Esophagus muscularis mucosa (tissue), 4 donors: ENCODE measurements around the gene DDX31. TPM values are rescaled to one million over a fixed set of nuclear protein-coding genes. Genes with fewer than 3 reads are reported as not detected.

Source experiments
- DNase-seq: peaks from one replicate; pipeline ENCODE4 v3.0.0-alpha.2; 2017; ENCODE audit errors: extremely low spot score
- H3K27ac ChIP-seq, 4 donors: fragments of 200-600 bp; sonication (generic); replicated peaks in 1 of 4; 1 replicate in 3 of 4; 2 replicates in 1 of 4; pipeline ENCODE4 v1.5.1; 2016 to 2019; ENCODE audit warnings: mild to moderate bottlenecking in 1 of 4
- H3K27me3 ChIP-seq, 4 donors: fragments of 200-600 bp; sonication (generic); one replicate each; pipeline versions ENCODE4 v1.5.1 to v1.6.0; 2016 to 2019
- H3K36me3 ChIP-seq, 4 donors: fragments of 200-600 bp; sonication (generic); one replicate each; pipeline ENCODE4 v1.5.1; 2016 to 2019
- H3K4me1 ChIP-seq, 4 donors: fragments of 200-600 bp; sonication (generic); one replicate each; pipeline ENCODE4 v1.5.1; 2016 to 2019
- H3K4me3 ChIP-seq, 4 donors: fragments of 200-600 bp; sonication (generic); 1 replicate in 2 of 4; 2 replicates in 2 of 4; pipeline ENCODE4 v1.5.1; 2016 to 2019; ENCODE audit warnings: mild to moderate bottlenecking in 4 of 4, moderate library complexity in 1 of 4
- H3K9me3 ChIP-seq, 4 donors: fragments of 200-600 bp; sonication (generic); 1 replicate in 3 of 4; 2 replicates in 1 of 4; pipeline ENCODE4 v1.5.1; 2016 to 2019
- CTCF ChIP-seq, 3 experiments: fragments of 200-600 bp in 2 of 3; fragments of 450-650 bp in 1 of 3; sonication (generic) in 2 of 3; IDR thresholded peaks; one replicate each; pipeline ENCODE4 v1.5.1; 2017 to 2019; ENCODE audit warnings: antibody characterized with exemption in 3 of 3, mild to moderate bottlenecking in 2 of 3, moderate library complexity in 1 of 3
- EP300 ChIP-seq: sonication (generic); formaldehyde crosslinking; IDR thresholded peaks from one replicate; pipeline ENCODE4 v1.6.1; 2017; ENCODE audit warnings: antibody characterized with exemption
- POLR2A ChIP-seq: fragments of 450-650 bp; IDR thresholded peaks from one replicate; pipeline ENCODE4 v1.6.1; 2017; ENCODE audit warnings: antibody characterized with exemption, moderate library complexity, mild to moderate bottlenecking, low read depth
- POLR2AphosphoS5 ChIP-seq, 2 donors: sonication (generic); formaldehyde crosslinking; IDR thresholded peaks; one replicate each; pipeline ENCODE4 v1.6.1; 2017; ENCODE audit warnings: antibody characterized with exemption in 2 of 2
- WGBS: methylation state at CpG from one replicate; pipeline ENCODE4 v1.1.5; 2018; 5-methylcytosine and 5-hydroxymethylcytosine counted together
- intact Hi-C: fragments of 100-400 bp; cut with DNase I; formaldehyde crosslinking; loops from one replicate; pipeline ENCODE4 v1.15.1; 2023
- total RNA-seq, 4 donors: library from RNA; depleted of rRNA; stranded (reverse); fragments of >200 nt; gene quantifications; one replicate each; pipeline versions ENCODE4 v1.1.0 to v1.2.1, GENCODE V29; 2016

Gene DDX31
- total RNA-seq, 4 donors from 2014 or later = 6.6 to 7.8 (median 7.5) TPM

- intact Hi-C loops = loop anchor here (2.0 to 10.0 kb wide), 3 partner anchors 93 to 205 kb away; partner anchors contain the start of genes AK8 and SPACA9
- peak overlapping the region; percentile 87 to 98 (median 96) for H3K4me3 ChIP-seq
- no peaks in the 10 kb centered on the region for H3K36me3 ChIP-seq
- H3K4me1 ChIP-seq = peaks cover 26 to 65% (median 46%) of the 10 kb centered on the region in 4 donors
- DNase-seq = no peak
- 90% methylated on average over 6 of the region's 6 CpGs for WGBS
- H3K27ac ChIP-seq = peak overlapping the region in 1 of 4 donors; percentile 94
- TF ChIP-seq POLR2A (no peak), CTCF (IDR thresholded peaks at IDR 0.05) (no peak), EP300 (no peak), POLR2AphosphoS5 (IDR thresholded peaks at IDR 0.05) (no peak)
- H3K9me3 ChIP-seq = no peaks in the 10 kb centered on the region
- H3K27me3 ChIP-seq = no peaks in the 10 kb centered on the region
Observed at GRCh38 chr9:132671620-132672412, 2.0 kb upstream of the DDX31 start.

GRCh38 chr9:132670457-132671391 is 941 bp upstream of the DDX31 start, which contains the start of gene GTF3C4:
Gene GTF3C4, plus strand, starts transcription at chr9:132670464. Its CDS starts 135 bp downstream, at chr9:132670599.
- peak within 1 kb of the TSS; percentile 87 to 98 (median 96) for H3K4me3 ChIP-seq
- peak within 1 kb of the TSS; percentile 91 to 99 (median 94) for H3K27ac ChIP-seq
- 0% methylated on average over 25 of the region's 82 CpGs for WGBS
- DNase-seq = no peak
- no peaks in the 10 kb centered on the region for H3K9me3 ChIP-seq
- no peaks in the 10 kb centered on the region for H3K27me3 ChIP-seq
- peaks cover 26 to 65% (median 46%) of the 10 kb centered on the region in 4 donors for H3K4me1 ChIP-seq
- TF ChIP-seq POLR2AphosphoS5 (IDR thresholded peaks at IDR 0.05) = peak in 1 of 2 donors; percentile 54
- TF ChIP-seq POLR2A = no peak
- TF ChIP-seq CTCF (IDR thresholded peaks at IDR 0.05) = no peak
- TF ChIP-seq EP300 = no peak
- intact Hi-C loops = loop anchor here (2.0 to 10.0 kb wide), 3 partner anchors 94 to 207 kb away; partner anchors contain the start of genes AK8 and SPACA9
- no peaks in the 10 kb centered on the region for H3K36me3 ChIP-seq

- Histone ChIP-seq H3K27ac (peak overlapping the region; percentile 91 to 99 (median 94)), H3K27me3 (no peaks in the 10 kb centered on the region), H3K36me3 (peaks cover 0 to 4% (median 0%) of the 10 kb centered on the region in 4 donors), H3K9me3 (no peaks in the 10 kb centered on the region), H3K4me1 (peaks cover 22 to 58% (median 44%) of the 10 kb centered on the region in 4 donors), H3K4me3 (peak overlapping the region; percentile 87 to 98 (median 96))
- 0% methylated on average over 13 of the region's 13 CpGs for WGBS
- DNase-seq = peak; percentile 92
- TF ChIP-seq POLR2A (no peak), CTCF (IDR thresholded peaks at IDR 0.05) (no peak), EP300 (no peak), POLR2AphosphoS5 (IDR thresholded peaks at IDR 0.05) (no peak)
- intact Hi-C loops = no loop called here
Observed at GRCh38 chr9:132669319-132669697, 475 bp downstream of the DDX31 start.

- WGBS = 94% methylated on average over 2 of the region's 2 CpGs
- intact Hi-C loops = no loop called here
- Histone ChIP-seq H3K36me3 (peaks cover 33 to 42% (median 36%) of the 10 kb centered on the region in 4 donors), H3K4me1 (peaks cover 2 to 15% (median 7%) of the 10 kb centered on the region in 4 donors), H3K27me3 (no peaks in the 10 kb centered on the region), H3K4me3 (no peak overlapping the region), H3K9me3 (no peaks in the 10 kb centered on the region), H3K27ac (no peak overlapping the region)
- no peak for DNase-seq
- TF ChIP-seq CTCF (IDR thresholded peaks at IDR 0.05) (no peak), POLR2AphosphoS5 (IDR thresholded peaks at IDR 0.05) (no peak), EP300 (no peak), POLR2A (no peak)
Observed at GRCh38 chr9:132663851-132664250, 5.9 kb downstream of the DDX31 start.
